Left ventricle myocardium superior (tissue), 1 donor: ENCODE results near the gene HSF5. TPM values are rescaled to one million over a fixed set of nuclear protein-coding genes. Genes with fewer than 3 reads are reported as not detected.

ENCODE experiments used
- ATAC-seq: fragments of 200-7000 bp; cut with Tn5 transposase; one replicate; pipeline ENCODE4 v1.9.1; 2020; ENCODE audit warnings: mild to moderate bottlenecking, moderate library complexity
- DNase-seq: peaks from one replicate; pipeline ENCODE4 v3.0.0-alpha.2; 2020
- intact Hi-C: fragments of 100-400 bp; cut with micrococcal nuclease; formaldehyde crosslinking; loops from one replicate; pipeline ENCODE4 v1.11.0; 2022
- long read RNA-seq: library from polyadenylated mRNA; unstranded; transcript quantifications from one replicate; pipeline ENCODE4 v2.0.0, GENCODE V29; 2021
- total RNA-seq: library from RNA; stranded (reverse); fragmentation: NEBNext Ultra II Directional; extraction: Animal tissue kit (Norgen Biotek cat#: 25700); gene quantifications from one replicate; pipeline ENCODE4 v1.2.1, GENCODE V29; 2021
- donor health status: DM: no; HTN: yes; CAD: no; lungs with severe emphysema.

Gene HSF5, protein sequence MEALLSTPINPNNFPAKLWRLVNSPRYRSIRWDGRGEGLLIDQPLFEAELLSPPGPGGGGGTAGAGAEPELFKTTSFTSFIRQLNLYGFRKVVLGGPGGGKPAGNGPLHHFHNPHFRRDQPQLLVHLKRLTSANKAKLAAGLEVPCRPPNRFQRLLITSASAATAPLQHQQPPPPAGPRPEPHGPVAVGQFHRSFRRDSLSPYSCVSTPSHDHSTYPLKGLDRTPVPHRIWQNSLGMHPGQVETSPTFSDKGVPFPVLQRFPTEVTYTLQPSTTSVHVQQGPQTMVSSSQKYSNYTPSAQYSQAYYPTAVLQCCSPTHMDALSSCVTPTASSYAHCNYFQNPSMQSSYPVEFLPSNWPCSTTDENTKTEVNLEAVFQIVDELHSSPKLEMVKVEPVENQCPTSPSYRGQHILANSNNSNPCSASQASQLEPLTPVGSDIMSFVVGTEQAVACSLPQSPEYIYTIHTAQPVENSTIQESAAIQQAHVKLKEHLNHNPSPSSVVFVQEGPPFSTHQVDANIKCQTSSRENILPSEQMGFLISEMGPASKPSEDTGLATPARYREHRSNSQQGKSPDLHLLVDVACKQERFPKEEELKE
- not detected for total RNA-seq
- long read RNA-seq = 0 reads

DNA sequence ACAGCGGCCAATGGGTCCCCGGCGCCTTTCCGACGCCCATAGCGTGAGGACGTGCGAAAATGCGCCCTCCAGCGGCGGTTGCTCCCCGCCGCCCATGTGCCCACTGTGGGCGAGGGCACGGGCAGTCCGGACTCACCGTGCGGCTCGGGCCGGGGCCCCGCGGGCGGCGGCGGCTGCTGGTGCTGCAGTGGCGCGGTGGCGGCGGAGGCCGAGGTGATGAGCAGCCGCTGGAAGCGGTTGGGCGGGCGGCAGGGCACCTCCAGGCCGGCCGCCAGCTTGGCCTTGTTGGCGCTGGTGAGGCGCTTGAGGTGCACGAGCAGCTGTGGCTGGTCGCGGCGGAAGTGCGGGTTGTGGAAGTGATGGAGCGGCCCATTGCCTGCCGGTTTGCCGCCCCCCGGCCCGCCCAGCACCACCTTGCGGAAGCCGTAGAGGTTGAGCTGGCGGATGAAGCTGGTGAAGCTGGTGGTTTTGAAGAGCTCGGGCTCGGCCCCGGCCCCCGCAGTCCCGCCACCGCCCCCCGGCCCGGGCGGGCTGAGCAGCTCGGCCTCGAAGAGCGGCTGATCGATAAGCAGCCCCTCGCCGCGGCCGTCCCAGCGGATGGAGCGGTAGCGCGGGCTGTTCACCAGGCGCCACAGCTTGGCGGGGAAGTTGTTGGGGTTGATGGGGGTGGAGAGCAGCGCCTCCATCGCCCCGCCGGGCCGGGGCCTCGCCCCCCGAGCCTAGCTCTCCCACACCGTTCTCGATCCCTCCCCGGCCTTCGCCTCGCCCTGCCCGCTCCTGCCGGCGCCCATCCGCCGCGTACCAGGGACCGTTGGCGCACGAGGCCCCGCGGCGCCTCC is at the start of gene HSF5:
HSF5 (minus strand) TSS at position 820 of the 839 bp plus-strand sequence; CDS start at position 686, 134 bp downstream.
- DNase-seq = peak; percentile 48
- intact Hi-C loops = no loop called here

DNA sequence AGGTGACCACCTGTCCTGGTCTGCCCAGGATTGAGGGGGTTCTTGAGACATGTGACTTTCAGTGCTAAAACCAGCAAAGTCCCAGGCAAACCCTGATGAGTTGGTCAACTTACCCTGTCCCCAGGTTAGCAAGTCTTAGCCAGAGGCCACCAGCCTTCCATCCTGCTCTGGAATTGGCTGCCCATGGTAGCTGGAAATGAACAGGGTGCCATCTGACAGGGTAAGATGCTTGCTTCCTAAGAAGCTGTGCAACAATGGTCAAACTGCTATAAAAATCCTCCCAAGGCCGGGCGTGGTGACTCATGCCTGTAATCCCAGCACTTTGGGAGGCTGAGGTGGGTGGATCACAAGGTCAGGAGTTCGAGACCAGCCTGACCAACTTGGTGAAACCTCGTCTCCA is 49.1 kb upstream of the HSF5 start:
- intact Hi-C loops = no loop called here
- no peak for DNase-seq
- no peak for ATAC-seq

More for the DNA sequence above, at the start of gene HSF5:
- ATAC-seq = peak; percentile 34

DNA sequence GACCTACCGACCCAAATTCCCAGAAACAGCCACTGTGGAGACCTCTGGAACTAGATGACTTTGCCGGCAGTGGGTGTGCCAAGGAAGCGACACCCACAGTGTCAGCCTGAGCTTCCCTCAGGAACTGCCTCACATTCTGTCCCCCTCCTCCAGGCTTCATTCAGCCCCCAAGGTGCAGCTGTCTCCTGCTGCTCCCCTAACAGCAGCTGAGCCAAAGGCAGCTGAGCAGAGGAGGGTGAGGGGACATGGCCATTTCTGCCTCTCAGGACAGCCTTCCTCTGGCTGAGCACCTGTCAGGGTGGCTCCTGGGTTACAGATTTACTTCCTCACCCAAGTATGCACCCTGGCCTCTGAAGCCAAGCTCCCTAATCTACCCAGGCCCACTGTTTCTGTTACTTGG is 48.3 kb upstream of the HSF5 start:
- no peak for DNase-seq
- no peak for ATAC-seq
- intact Hi-C loops = no loop called here

DNA sequence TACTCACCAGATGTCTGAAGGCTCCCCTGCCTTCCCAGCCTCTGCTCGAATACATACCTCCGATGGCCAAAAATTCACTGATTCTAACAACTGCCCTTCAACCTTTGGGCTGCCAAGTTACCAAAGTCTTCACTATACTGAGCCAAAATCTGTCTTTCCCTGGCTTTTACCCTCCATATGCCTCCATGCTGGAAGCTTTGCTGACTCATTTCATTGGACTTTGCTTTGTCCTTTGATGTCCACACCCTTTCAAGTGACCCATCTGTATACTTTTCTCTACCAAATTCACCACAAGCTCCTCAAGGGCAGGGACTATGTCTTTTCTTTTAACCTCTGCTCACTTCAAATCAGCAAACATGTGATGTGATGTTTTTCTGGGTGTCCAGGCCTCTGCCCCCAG is 47.2 kb upstream of the HSF5 start:
- ATAC-seq (no peak), DNase-seq (no peak)
- intact Hi-C loops = no loop called here

GRCh38 chr17:58534901-58535421 is 46.8 kb upstream of the HSF5 start:
- ATAC-seq = peak; percentile 78
- intact Hi-C loops = no loop called here
- peak; percentile 68 for DNase-seq

DNA sequence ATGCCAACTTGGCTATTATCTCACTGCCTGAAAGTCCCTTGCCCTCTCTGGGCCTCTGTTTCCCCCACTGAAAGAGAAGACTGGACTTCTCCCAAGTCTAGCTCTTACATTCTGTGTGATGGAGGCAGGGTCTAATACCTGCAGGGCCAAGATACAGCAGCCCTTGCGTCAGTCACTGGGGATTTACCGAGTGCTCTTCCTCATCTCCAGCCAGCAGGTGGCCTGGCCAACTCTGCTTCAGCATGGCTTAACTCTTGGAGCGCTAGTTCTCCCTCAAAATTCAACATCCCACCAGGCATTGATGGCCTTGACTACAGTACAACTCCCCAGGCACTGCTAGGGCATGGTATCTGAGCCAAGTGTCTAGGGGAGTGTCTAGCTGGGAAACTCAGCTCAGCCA is 46.1 kb upstream of the HSF5 start:
- DNase-seq (no peak), ATAC-seq (no peak)
- intact Hi-C loops = no loop called here

- intact Hi-C loops = no loop called here
- no peak for ATAC-seq
- no peak for DNase-seq
Measured at GRCh38 chr17:58533616-58534188, 45.5 kb upstream of the HSF5 start.

DNA sequence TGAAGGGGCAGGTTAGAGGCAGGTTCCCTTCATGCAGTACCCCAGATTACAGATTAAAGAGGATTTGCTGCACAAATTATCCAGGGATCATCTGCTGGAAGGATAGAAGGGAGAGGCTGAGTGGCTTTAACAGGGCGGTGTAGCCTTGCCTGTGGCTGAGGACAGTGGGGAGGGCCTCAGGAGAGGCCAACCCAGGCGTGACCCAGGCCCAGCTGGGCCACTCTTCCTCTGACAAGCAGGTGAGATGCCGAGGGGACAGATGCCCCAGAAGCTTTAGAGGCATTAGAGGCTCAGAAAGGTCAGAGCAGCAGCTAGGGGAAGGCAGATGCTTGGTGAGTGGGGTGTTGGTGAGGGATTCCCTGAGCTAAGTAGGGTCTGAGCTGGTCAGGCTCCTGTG is 44.3 kb upstream of the HSF5 start:
- DNase-seq (no peak), ATAC-seq (no peak)
- intact Hi-C loops = no loop called here

- ATAC-seq = peak; percentile 85
- intact Hi-C loops = no loop called here
- DNase-seq = peak; percentile 86
Measured at GRCh38 chr17:58531661-58532554, 43.7 kb upstream of the HSF5 start.

- DNase-seq (no peak), ATAC-seq (no peak)
- intact Hi-C loops = no loop called here
Measured at GRCh38 chr17:58531122-58531521, 42.9 kb upstream of the HSF5 start.

DNA sequence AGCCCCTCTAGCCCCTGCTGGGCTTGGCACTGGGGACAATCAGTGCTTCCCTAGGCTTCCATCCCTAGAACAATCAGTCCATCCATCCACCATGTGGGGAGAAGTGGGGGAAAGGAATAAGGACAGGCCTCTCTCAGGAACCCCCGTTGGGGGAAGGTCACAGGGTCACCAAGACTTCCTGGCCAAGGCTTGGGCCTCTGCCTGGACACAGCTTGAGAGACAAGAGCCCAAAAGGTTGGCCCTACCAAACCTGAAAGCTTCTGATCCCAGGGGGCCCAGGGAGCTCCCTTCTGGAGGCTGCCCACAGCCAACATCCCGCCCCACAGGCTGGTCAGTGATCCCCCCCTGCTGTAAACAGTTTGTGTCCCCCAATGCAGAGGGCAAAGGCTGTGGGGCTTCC is 42.4 kb upstream of the HSF5 start:
- intact Hi-C loops = no loop called here
- ATAC-seq = no peak
- DNase-seq = no peak

DNA sequence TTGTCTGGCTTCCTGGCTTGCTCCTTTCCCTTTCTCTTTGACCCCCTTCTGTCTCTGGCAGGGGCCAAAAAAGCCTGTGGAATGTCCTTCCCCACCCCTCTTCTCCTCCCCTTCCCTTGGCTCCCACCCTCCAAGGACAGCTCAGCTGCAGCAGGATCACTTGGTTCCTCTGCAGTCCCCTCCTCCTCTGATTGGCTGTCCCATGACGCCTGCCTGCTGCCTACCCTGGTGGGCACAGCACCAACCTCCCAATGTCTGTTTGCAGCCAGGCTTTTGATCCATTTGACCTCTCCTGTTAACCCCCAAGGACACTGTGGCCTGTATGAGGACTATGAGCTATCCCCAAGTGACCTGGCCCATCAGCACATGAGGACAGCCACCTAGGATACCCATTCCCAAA is 41.1 kb upstream of the HSF5 start:
- no peak for DNase-seq
- intact Hi-C loops = no loop called here
- ATAC-seq = no peak

GRCh38 chr17:58528443-58528842 is 40.2 kb upstream of the HSF5 start:
- intact Hi-C loops = no loop called here
- no peak for ATAC-seq
- no peak for DNase-seq

DNA sequence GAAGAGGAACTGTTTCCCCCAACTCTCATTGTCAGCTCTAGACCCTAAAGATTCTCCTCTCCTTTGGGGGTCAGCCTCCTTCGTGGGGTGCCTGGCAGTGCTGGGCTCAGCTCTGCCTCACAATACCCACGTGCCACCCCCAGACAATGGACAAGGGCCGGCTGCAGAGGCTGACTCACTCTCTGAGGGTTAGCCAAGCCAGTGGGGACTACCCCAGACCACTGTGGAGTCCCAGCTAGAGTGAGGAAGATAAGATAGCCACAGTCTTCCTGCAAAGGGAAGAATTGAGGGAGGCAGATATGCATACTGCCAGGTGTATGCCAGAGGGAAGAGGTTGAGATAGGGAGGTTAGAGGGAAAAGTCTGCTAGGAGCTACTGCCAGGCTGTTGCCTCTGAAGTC is 39.7 kb upstream of the HSF5 start:
- intact Hi-C loops = no loop called here

GRCh38 chr17:58527306-58527705 is 39.1 kb upstream of the HSF5 start:
- DNase-seq (no peak), ATAC-seq (no peak)
- intact Hi-C loops = no loop called here

More for the DNA sequence above, 39.7 kb upstream of the HSF5 start:
- DNase-seq = no peak
- ATAC-seq = no peak

DNA sequence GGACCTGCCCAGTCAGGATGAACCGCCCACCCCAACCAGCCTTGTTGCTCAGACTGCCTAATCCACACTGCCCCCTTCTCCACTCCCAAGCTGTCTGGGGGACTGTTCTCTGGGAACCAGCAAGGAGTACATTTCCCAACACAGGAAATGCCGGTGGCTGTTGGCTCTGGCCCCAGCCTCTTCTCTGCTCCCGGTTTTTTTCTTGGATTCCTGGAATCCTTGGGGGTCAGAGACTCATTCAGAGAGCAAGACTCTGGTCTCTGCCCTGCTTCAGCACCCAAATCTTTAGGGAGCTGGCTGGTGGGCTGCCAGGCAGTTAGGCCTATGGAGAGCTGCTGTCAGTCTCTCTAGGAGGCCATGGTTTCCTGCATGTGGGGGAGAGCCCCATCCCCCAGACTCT is 37.0 kb upstream of the HSF5 start:
- peak; percentile 76 for ATAC-seq
- intact Hi-C loops = no loop called here
- DNase-seq = peak; percentile 78

GRCh38 chr17:58521680-58522079 is 33.5 kb upstream of the HSF5 start:
- intact Hi-C loops = no loop called here
- no peak for ATAC-seq
- no peak for DNase-seq

DNA sequence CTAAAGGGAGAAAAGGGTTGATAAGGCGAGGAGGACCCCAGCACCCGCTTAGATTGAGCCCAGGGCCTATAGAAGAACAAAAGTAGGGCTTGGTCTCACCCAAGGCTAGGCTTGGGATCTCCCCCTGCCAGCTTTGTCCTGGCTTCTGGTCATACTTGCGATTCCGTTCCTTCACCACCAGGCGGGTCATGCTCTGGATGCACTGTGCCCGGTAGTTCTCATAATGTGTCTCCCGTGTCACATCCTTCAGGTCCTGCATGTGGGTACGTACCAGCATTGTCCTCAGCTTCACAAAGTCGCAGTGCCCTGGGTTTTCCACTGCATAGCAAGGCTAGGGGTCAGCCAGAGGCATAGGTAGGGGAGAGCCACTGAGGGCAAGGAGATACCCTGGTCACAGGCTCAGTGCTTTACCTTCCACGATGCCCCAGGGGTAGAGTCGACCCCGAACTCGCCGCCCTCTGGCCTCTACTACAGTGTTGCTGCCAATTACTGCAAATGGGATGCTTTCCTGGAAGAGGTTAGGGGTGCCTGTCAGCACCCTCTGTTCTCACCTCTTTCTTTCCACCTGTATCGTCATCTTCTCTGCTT is 32.7 kb upstream of the HSF5 start:
- intact Hi-C loops = no loop called here
- DNase-seq (no peak), ATAC-seq (no peak)
